Brain microvascular endothelial cell (primary cell): Measurements from ENCODE around the gene SCFD1.

ENCODE experiments used
- DNase-seq: peaks from one replicate; pipeline ENCODE4 v3.0.0-alpha.2; 2020
- H3K27ac ChIP-seq: fragments of 250-450 bp; sonication (Bioruptor Pico); 2 replicates; pipeline ENCODE4 v1.5.1; 2020; ENCODE audit warnings: mild to moderate bottlenecking, moderate library complexity
- H3K27me3 ChIP-seq: fragments of 250-450 bp; sonication (Bioruptor Pico); replicated peaks from 2 replicates; pipeline ENCODE4 v1.5.1; 2020; ENCODE audit warnings: mild to moderate bottlenecking
- H3K36me3 ChIP-seq: fragments of 250-450 bp; sonication (Bioruptor Pico); replicated peaks from 2 replicates; pipeline ENCODE4 v1.5.1; 2020; ENCODE audit warnings: mild to moderate bottlenecking
- H3K4me3 ChIP-seq: 2 replicates; pipeline ENCODE4 v1.5.1; 2011; ENCODE audit warnings: low read depth, mild to moderate bottlenecking, control low read depth, low read length, moderate library complexity
- CTCF ChIP-seq: IDR thresholded peaks from 2 replicates; pipeline ENCODE4 v1.5.1; 2011; ENCODE audit warnings: low read depth, mild to moderate bottlenecking, moderate library complexity, low read length, control low read depth, inconsistent platforms; ENCODE audit errors: missing control alignments
- in situ Hi-C: cut with HindIII; loops from 2 replicates; pipeline ENCODE4 v1.10.0; 2017; ENCODE audit warnings: low sequenced_read_pairs, low pct_ligation_motif_present

SCFD1 gene

GRCh38 chr14:30728471-30728870, 106.4 kb downstream of the SCFD1 start:
- in situ Hi-C loops = no loop called here
- no peak for DNase-seq
- H3K4me3 ChIP-seq = no peak overlapping the region
- no peak overlapping the region for H3K27ac ChIP-seq
- TF ChIP-seq CTCF = no peak
- no peaks in the 10 kb centered on the region for H3K27me3 ChIP-seq
- H3K36me3 ChIP-seq = peaks cover 27% of the 10 kb centered on the region

GRCh38 chr14:30737916-30738315, 115.8 kb downstream of the SCFD1 start:
- no peak for DNase-seq
- in situ Hi-C loops = no loop called here
- peaks cover 24% of the 10 kb centered on the region for H3K36me3 ChIP-seq
- no peaks in the 10 kb centered on the region for H3K27me3 ChIP-seq
- H3K4me3 ChIP-seq = no peak overlapping the region
- no peak for TF ChIP-seq CTCF
- no peak overlapping the region for H3K27ac ChIP-seq

- Histone ChIP-seq H3K36me3 (peaks cover 18% of the 10 kb centered on the region), H3K27me3 (no peaks in the 10 kb centered on the region), H3K4me3 (no peak overlapping the region), H3K27ac (no peak overlapping the region)
- in situ Hi-C loops = no loop called here
- no peak for DNase-seq
- TF ChIP-seq CTCF = no peak
These were observed 116.9 kb downstream of the SCFD1 start for GRCh38 chr14:30738978-30739377.

DNA sequence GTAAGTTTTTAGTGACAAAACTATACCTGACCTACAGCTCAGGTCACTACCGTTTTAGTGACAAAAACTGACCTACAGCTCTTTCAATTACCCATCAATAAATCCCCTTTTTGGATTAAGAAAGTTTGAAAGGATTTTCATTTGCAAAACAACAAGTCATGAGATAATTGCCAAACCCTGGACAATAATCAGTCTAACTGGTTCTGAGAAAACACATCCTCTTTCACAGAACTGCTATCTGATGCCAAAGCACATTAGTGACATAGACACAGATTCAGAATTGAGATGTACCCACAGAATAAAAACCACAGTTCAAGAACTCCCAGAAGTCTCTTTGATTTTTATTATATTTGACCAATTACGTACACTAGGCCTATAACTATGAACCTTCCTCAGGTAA, 126.2 kb downstream of the SCFD1 start:
- no peak for DNase-seq
- Histone ChIP-seq H3K4me3 (no peak overlapping the region), H3K36me3 (no peaks in the 10 kb centered on the region), H3K27ac (no peak overlapping the region), H3K27me3 (no peaks in the 10 kb centered on the region)
- in situ Hi-C loops = no loop called here
- TF ChIP-seq CTCF = no peak

DNA sequence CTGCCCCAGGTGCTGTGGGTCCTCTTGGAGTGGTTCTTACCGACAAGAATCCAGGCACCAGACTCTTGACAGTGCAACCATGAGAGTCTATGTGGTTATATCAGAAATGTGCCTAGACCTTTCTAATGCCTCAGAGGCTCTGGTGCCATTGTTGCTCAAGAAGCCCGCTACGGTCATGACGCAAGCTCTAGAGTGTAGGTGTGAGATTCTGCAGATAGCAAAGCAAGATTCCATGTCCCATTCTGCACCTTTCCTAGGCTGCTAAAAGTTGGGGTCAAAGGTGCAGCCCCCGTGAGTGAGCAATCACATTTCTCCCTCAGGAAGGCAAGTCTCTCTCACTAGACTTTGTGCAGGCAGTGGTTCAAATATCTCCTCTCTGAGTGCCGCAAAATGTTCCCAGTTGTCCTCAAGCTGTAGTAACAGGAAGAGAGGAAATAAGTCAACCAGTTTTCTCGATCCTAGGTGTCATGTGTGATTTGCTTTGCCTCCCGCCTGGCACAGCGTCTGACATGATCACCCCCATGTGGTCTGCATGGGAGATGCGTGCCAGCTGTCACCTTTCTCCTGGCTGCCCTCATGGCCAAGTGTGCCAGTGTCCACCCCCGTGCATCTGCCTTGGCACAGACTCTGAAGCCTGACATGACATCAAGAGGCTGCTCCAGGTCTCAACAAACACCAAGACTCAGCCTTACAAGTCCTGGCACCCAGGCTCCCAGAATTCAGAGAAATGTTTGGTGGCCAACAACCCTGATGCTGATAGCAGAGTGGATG, 129.7 kb downstream of the SCFD1 start:
- Histone ChIP-seq H3K4me3 (no peak overlapping the region), H3K27me3 (no peaks in the 10 kb centered on the region), H3K36me3 (no peaks in the 10 kb centered on the region), H3K27ac (no peak overlapping the region)
- no peak for DNase-seq
- in situ Hi-C loops = no loop called here
- no peak for TF ChIP-seq CTCF

DNA sequence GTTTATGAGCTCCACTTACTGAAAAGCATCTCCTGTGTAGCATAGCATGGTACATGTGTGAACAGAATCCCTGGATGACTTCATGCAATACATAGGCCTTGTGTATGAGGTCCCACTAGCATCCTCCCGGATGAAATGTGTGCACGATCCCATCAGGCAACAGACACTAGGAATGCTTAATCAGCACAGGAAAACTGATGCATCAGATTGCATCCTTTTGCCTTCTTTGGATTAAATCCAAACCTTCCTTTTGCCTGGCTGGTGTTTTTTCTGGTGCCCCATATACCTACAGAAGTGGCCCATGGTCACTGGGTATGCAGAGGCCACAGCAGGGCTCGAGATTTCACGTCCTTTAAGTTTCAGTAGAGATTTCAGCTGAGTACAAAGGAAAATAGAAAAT, 131.3 kb downstream of the SCFD1 start:
- Histone ChIP-seq H3K27ac (no peak overlapping the region), H3K36me3 (no peaks in the 10 kb centered on the region), H3K4me3 (no peak overlapping the region), H3K27me3 (no peaks in the 10 kb centered on the region)
- TF ChIP-seq CTCF = no peak
- no peak for DNase-seq
- in situ Hi-C loops = no loop called here
